HCT116 (cell line): Measurements from ENCODE around the gene PLD3. TPM values are rescaled to one million over a fixed set of nuclear protein-coding genes. Genes with fewer than 3 reads are reported as not detected.

Source experiments
- ATAC-seq: fragments of 200-7000 bp; cut with Tn5 transposase; 2 replicates; pipeline ENCODE4 v1.9.1; 2020; ENCODE audit warnings: mild to moderate bottlenecking, moderate library complexity
- BruUV-seq: library from RNA; stranded (reverse); fragments of 400-500 nt; replicated peaks from 2 replicates; lab custom pipeline; 2021; lab: Mats Ljungman, UMichigan
- CTCF ChIA-PET: fragments of 300-600 bp; sonication (Branson Sonifier 250); formaldehyde crosslinking; loops from one replicate; lab custom pipeline; 2021; ENCODE audit warnings: antibody characterized with exemption; lab: Charles Lee
- POLR2A ChIA-PET: fragments of 300-600, 350-600 bp; sonication (Branson Sonifier 250); formaldehyde crosslinking; loops from one replicate; lab custom pipeline; 2021; ENCODE audit warnings: antibody characterized with exemption; lab: Charles Lee
- RAD21 ChIA-PET, 2 experiments: fragments of 300-600 bp; sonication (Branson Sonifier 250); formaldehyde crosslinking; loops; one replicate each; lab custom pipeline; 2023; ENCODE audit warnings: low total read pairs in 2 of 2; ENCODE audit not compliant: uncharacterized antibody in 2 of 2, unreplicated experiment in 2 of 2, low non-redundant PET in 1 of 2; lab: Charles Lee
- DNase-seq: peaks from one replicate; pipeline ENCODE4 v3.0.0-alpha.2; 2010; ENCODE audit warnings: low read depth, low spot score
- H2AFZ ChIP-seq: fragments of 200-600 bp; shearing (Covaris generic), sonication (generic); 2 replicates; pipeline ENCODE4 v1.6.1; 2017; ENCODE audit warnings: low read depth, mixed run types, mixed read lengths, antibody characterized with exemption, low read length; ENCODE audit not compliant: poor library complexity, severe bottlenecking
- H3K27ac ChIP-seq: 2 replicates; pipeline ENCODE4 v1.5.1; 2012; ENCODE audit warnings: low read depth, low read length
- H3K27me3 ChIP-seq: fragments of 200-600 bp; sonication (generic); 2 replicates; pipeline ENCODE4 v1.6.1; 2016; ENCODE audit warnings: mixed run types, low read length, mixed read lengths; ENCODE audit not compliant: insufficient read depth
- H3K36me3 ChIP-seq, 2 experiments: fragments of 200-500 bp in 1 of 2; fragments of 200-600 bp in 1 of 2; sonication (Bioruptor generic) in 1 of 2; sonication (generic) in 1 of 2; 2 replicates each; pipeline versions ENCODE4 v1.5.1 to v1.6.1; 2014 to 2016; ENCODE audit warnings: low read length in 2 of 2, inconsistent platforms in 1 of 2, mixed read lengths in 1 of 2, mixed run types in 1 of 2; ENCODE audit not compliant: insufficient read depth in 2 of 2, control insufficient read depth in 1 of 2
- H3K4me1 ChIP-seq, 2 experiments: fragments of 200-600 bp in 1 of 2; sonication (generic) in 1 of 2; 2 replicates each; pipeline versions ENCODE4 v1.5.1 to v1.6.1; 2012 to 2017; ENCODE audit warnings: low read length in 2 of 2, inconsistent platforms in 1 of 2, mild to moderate bottlenecking in 1 of 2, mixed read lengths in 1 of 2, mixed run types in 1 of 2, moderate library complexity in 1 of 2; ENCODE audit not compliant: insufficient read depth in 2 of 2, control insufficient read depth in 1 of 2
- H3K4me2 ChIP-seq: fragments of 200-600 bp; sonication (generic); 2 replicates; pipeline ENCODE4 v1.6.1; 2017; ENCODE audit warnings: mixed run types, low read length, mixed read lengths
- H3K4me3 ChIP-seq, 2 experiments: fragments of 200-600 bp in 1 of 2; sonication (generic) in 1 of 2; replicated peaks in 1 of 2; 2 replicates each; pipeline ENCODE4 v1.5.1; 2011 to 2016; ENCODE audit warnings: low read length in 2 of 2, control low read depth in 1 of 2, low read depth in 1 of 2, mild to moderate bottlenecking in 1 of 2, mixed read lengths in 1 of 2, mixed run types in 1 of 2
- H3K79me2 ChIP-seq: fragments of 200-600 bp; sonication (generic); 2 replicates; pipeline ENCODE4 v1.6.1; 2017; ENCODE audit warnings: mild to moderate bottlenecking, mixed run types, low read length, moderate library complexity, mixed read lengths; ENCODE audit not compliant: insufficient read depth
- H3K9ac ChIP-seq: fragments of 200-600 bp; sonication (generic); 2 replicates; pipeline ENCODE4 v1.6.1; 2016; ENCODE audit warnings: low read length, mixed read lengths
- H3K9me2 ChIP-seq: fragments of 200-600 bp; sonication (generic), shearing (Covaris generic); 2 replicates; pipeline ENCODE4 v1.6.1; 2017; ENCODE audit warnings: mixed run types, mild to moderate bottlenecking, moderate library complexity; ENCODE audit not compliant: insufficient read depth
- H3K9me3 ChIP-seq, 2 experiments: fragments of 200-500 bp in 1 of 2; fragments of 200-600 bp in 1 of 2; sonication (Bioruptor generic) in 1 of 2; sonication (generic) in 1 of 2; 2 replicates each; pipeline ENCODE4 v1.6.1; 2014 to 2017; ENCODE audit warnings: low read length in 2 of 2, mixed read lengths in 2 of 2, inconsistent platforms in 1 of 2, low read depth in 1 of 2, mild to moderate bottlenecking in 1 of 2, mixed run types in 1 of 2, moderate library complexity in 1 of 2; ENCODE audit not compliant: control insufficient read depth in 1 of 2, insufficient read depth in 1 of 2
- H4K20me1 ChIP-seq: fragments of 200-600 bp; sonication (generic), shearing (Covaris generic); 2 replicates; pipeline ENCODE4 v1.6.1; 2017; ENCODE audit warnings: mixed run types, mild to moderate bottlenecking, moderate library complexity; ENCODE audit not compliant: insufficient read depth
- CEBPB ChIP-seq: IDR thresholded peaks from 2 replicates; pipeline ENCODE4 v1.6.1; 2012; ENCODE audit warnings: low read depth
- EGR1 ChIP-seq: IDR thresholded peaks from 2 replicates; pipeline ENCODE4 v1.6.1; 2012; ENCODE audit warnings: low read depth
- EZH2 ChIP-seq: fragments of 200-600 bp; sonication (generic); IDR thresholded peaks from 2 replicates; pipeline ENCODE4 v1.6.1; 2017; ENCODE audit warnings: antibody characterized with exemption, mixed run types
- FOSL1 ChIP-seq: IDR thresholded peaks from 2 replicates; pipeline ENCODE4 v1.6.1; 2012; ENCODE audit warnings: low read depth
- JUND ChIP-seq: IDR thresholded peaks from 2 replicates; pipeline ENCODE4 v1.6.1; 2012
- MAX ChIP-seq: IDR thresholded peaks from 2 replicates; pipeline ENCODE4 v1.6.1; 2012
- POLR2A ChIP-seq: IDR thresholded peaks from 2 replicates; pipeline ENCODE4 v1.7.0; 2011; ENCODE audit warnings: borderline replicate concordance; ENCODE audit not compliant: insufficient read depth, insufficient read length; ENCODE audit errors: extremely low read depth
- REST ChIP-seq: IDR thresholded peaks from 2 replicates; pipeline ENCODE4 v1.6.1; 2012; ENCODE audit warnings: low read depth
- SIN3A ChIP-seq: IDR thresholded peaks from 2 replicates; pipeline ENCODE4 v1.6.1; 2012; ENCODE audit warnings: low read depth
- SP1 ChIP-seq: IDR thresholded peaks from 2 replicates; pipeline ENCODE4 v1.6.1; 2012; ENCODE audit warnings: low read depth
- SRF ChIP-seq: IDR thresholded peaks from 2 replicates; pipeline ENCODE4 v1.6.1; 2012; ENCODE audit warnings: low read depth
- TCF7L2 ChIP-seq: IDR thresholded peaks from 2 replicates; pipeline ENCODE4 v1.7.0; 2011; ENCODE audit warnings: borderline replicate concordance, inconsistent platforms; ENCODE audit not compliant: insufficient read depth, insufficient read length; ENCODE audit errors: extremely low read depth
- YY1 ChIP-seq: IDR thresholded peaks from 2 replicates; pipeline ENCODE4 v1.6.1; 2011; ENCODE audit warnings: low read length, low read depth, moderate library complexity, mild to moderate bottlenecking; ENCODE audit not compliant: insufficient replicate concordance; ENCODE audit errors: extremely low read depth
- intact Hi-C: fragments of 100-400 bp; cut with micrococcal nuclease; formaldehyde crosslinking; loops from 2 replicates; pipeline ENCODE4 v1.10.0; 2022
- total RNA-seq: library from RNA; stranded (reverse); gene quantifications from one replicate; pipeline ENCODE4 v1.2.1, GENCODE V29; 2021; ENCODE audit not compliant: unreplicated experiment

PLD3 gene
- total RNA-seq, 1 experiment from 2014 or later: 123 TPM

GRCh38 chr19:40357640-40358039 lies 9.1 kb downstream of the PLD3 start:
- CTCF ChIA-PET: no interaction called here
- TF ChIP-seq SRF (no peak), SP1 (no peak), FOSL1 (no peak), SIN3A (no peak), EGR1 (no peak), TCF7L2 (no peak), MAX (no peak), REST (no peak), YY1 (no peak), EZH2 (no peak), JUND (no peak), CEBPB (no peak), POLR2A (no peak)
- H3K9ac ChIP-seq: no peak overlapping the region
- no peak overlapping the region for H2AFZ ChIP-seq
- H3K27ac ChIP-seq: no peak overlapping the region
- ATAC-seq: no peak
- no peak for DNase-seq
- intact Hi-C loops: no loop called here
- no peaks in the 10 kb centered on the region for H4K20me1 ChIP-seq
- no peaks in the 10 kb centered on the region for H3K9me2 ChIP-seq
- no peaks in the 10 kb centered on the region for H3K36me3 ChIP-seq
- no peak overlapping the region for H3K4me2 ChIP-seq
- H3K27me3 ChIP-seq: no peaks in the 10 kb centered on the region
- POLR2A ChIA-PET: no interaction called here
- H3K9me3 ChIP-seq: no peaks in the 10 kb centered on the region
- no TSS peak for BruUV-seq
- no peak overlapping the region for H3K4me3 ChIP-seq
- no peaks in the 10 kb centered on the region for H3K4me1 ChIP-seq
- RAD21 ChIA-PET: no interaction called here
- H3K79me2 ChIP-seq: no peaks in the 10 kb centered on the region; the same call in none of the 2 replicates
